Type B pancreatic cell (in vitro differentiated cells): Measurements from ENCODE around the gene DBNDD2. TPM values are rescaled to one million over a fixed set of nuclear protein-coding genes. Genes with fewer than 3 reads are reported as not detected.

Experiments used
- DNase-seq: peaks from one replicate; pipeline ENCODE4 v3.0.0; 2021; ENCODE audit warnings: mixed read lengths; ENCODE audit not compliant: unreplicated experiment; ENCODE audit errors: extremely low spot score
- H3K27ac Mint-ChIP-seq: 2 replicates; pipeline ENCODE4 v1.8.0; 2021; ENCODE audit warnings: mild to moderate bottlenecking, mixed read lengths
- H3K27me3 Mint-ChIP-seq: 2 replicates; pipeline ENCODE4 v1.8.0; 2021; ENCODE audit warnings: mixed read lengths
- H3K36me3 Mint-ChIP-seq: 2 replicates; pipeline ENCODE4 v1.8.0; 2021; ENCODE audit warnings: mixed read lengths
- H3K4me1 Mint-ChIP-seq: one replicate; pipeline ENCODE4 v1.8.0; 2021; ENCODE audit warnings: mixed read lengths; ENCODE audit not compliant: unreplicated experiment
- H3K4me3 Mint-ChIP-seq: 2 replicates; pipeline ENCODE4 v1.8.0; 2021; ENCODE audit warnings: mild to moderate bottlenecking, mixed read lengths
- H3K9me3 Mint-ChIP-seq: 2 replicates; pipeline ENCODE4 v1.8.0; 2021; ENCODE audit warnings: mixed read lengths
- total RNA-seq: library from RNA; stranded (reverse); gene quantifications from 2 replicates; pipeline ENCODE4 v1.2.1, GENCODE V29; 2021; ENCODE audit warnings: low replicate concordance
- TF ChIP-seq, protein P1 (sequence below): fragments of 200-600 bp; sonication (generic); conservative IDR thresholded peaks from 2 replicates; pipeline ENCODE4 v1.5.0; 2021; ENCODE audit warnings: antibody characterized with exemption, mild to moderate bottlenecking

DBNDD2 gene
- total RNA-seq, 1 donor from 2014 or later, result 12.8 TPM

DNA sequence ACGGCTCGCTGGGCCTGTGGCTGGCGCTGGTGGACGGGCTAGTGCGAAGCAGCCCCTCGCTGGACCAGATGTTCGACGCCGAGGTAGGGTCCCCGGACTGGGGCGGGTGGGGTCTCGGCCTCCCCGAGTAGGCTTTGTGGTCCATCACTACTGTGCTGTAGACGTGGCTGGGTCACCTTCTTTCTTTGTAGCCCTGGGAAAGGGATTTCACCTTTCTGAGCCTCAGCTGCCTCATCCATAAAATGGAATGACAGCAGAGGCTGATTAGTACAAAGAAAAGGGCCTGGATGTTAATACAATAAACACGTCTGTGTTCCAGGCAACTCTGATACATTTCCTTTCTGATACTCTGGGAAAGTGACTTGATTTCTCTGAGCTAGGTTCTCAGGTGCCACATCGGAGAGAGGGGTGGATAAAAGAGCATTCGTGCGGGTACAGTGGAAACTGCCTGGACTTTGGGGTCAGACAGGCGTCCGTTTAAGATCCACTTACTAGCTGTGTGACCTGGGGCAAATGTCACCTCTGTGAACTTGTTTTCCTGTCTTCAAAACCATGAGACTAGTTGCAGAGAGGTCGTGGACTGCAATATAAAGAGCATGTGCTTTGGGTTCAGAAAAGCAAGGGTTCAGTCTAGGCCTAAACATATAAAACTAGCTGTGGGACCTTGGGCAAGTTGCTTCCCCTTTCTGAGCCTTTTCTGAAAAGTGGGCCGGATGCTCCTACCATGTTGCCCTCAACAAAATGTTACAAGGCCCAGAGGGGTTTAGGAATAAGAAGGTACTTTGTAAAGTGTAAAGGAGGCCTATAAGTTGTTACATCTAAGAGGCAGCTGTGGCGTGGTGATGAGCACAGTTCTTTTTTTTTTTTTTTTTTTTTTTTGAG lies 44.2 kb upstream of the DBNDD2 start:
- Mint-ChIP-seq H3K27me3 (no peaks in the 10 kb centered on the region), H3K9me3 (no peaks in the 10 kb centered on the region), H3K4me1 (peaks cover 25% of the 10 kb centered on the region), H3K36me3 (peaks cover 11% of the 10 kb centered on the region), H3K4me3 (peak overlapping the region; percentile 97), H3K27ac (peak overlapping the region; percentile 97)
- no peak for DNase-seq
- TF ChIP-seq, protein P1, sequence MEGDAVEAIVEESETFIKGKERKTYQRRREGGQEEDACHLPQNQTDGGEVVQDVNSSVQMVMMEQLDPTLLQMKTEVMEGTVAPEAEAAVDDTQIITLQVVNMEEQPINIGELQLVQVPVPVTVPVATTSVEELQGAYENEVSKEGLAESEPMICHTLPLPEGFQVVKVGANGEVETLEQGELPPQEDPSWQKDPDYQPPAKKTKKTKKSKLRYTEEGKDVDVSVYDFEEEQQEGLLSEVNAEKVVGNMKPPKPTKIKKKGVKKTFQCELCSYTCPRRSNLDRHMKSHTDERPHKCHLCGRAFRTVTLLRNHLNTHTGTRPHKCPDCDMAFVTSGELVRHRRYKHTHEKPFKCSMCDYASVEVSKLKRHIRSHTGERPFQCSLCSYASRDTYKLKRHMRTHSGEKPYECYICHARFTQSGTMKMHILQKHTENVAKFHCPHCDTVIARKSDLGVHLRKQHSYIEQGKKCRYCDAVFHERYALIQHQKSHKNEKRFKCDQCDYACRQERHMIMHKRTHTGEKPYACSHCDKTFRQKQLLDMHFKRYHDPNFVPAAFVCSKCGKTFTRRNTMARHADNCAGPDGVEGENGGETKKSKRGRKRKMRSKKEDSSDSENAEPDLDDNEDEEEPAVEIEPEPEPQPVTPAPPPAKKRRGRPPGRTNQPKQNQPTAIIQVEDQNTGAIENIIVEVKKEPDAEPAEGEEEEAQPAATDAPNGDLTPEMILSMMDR, result no peak

DNA sequence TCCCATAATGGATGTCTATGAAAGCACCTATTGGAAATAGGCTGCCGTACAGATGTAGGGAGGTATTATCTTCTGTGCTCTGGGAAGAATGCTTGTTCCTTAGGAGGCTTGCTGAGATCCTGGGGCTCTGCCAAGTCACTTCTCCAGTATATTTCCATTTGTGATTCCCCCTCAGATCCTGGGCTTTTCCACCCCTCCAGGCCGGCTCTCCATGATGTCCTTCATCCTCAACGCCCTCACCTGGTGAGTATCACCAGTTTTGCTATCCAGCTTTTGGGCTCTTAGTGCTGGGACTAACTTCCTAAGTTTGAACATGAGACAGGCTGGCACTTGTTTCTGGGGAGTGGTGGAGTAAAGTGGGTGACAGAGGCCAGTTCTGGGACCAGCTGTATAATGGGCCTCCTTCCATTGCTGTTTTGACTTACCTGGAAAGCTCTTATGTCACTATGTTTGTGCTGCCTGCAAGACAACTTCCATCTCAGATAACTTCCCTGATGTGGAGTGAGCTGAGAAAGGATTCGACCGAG lies 42.6 kb upstream of the DBNDD2 start:
- TF ChIP-seq, protein P1, result no peak
- Mint-ChIP-seq H3K4me3 (peak overlapping the region; percentile 68), H3K36me3 (peaks cover 11% of the 10 kb centered on the region), H3K27me3 (no peaks in the 10 kb centered on the region), H3K27ac (peak overlapping the region; percentile 21), H3K4me1 (peaks cover 22% of the 10 kb centered on the region), H3K9me3 (no peaks in the 10 kb centered on the region)
- no peak for DNase-seq

GRCh38 chr20:45366192-45366591 lies 41.9 kb upstream of the DBNDD2 start:
- H3K27ac Mint-ChIP-seq, result no peak overlapping the region
- no peaks in the 10 kb centered on the region for H3K27me3 Mint-ChIP-seq
- H3K36me3 Mint-ChIP-seq, result peaks cover 11% of the 10 kb centered on the region

GRCh38 chr20:45366631-45367030 lies 41.5 kb upstream of the DBNDD2 start:
- no peak overlapping the region for H3K4me3 Mint-ChIP-seq

More at GRCh38 chr20:45366192-45366591, 41.9 kb upstream of the DBNDD2 start:
- DNase-seq, result no peak
- Mint-ChIP-seq H3K9me3 (no peaks in the 10 kb centered on the region), H3K4me3 (no peak overlapping the region), H3K4me1 (peaks cover 22% of the 10 kb centered on the region)
- TF ChIP-seq, protein P1, result no peak

DNA sequence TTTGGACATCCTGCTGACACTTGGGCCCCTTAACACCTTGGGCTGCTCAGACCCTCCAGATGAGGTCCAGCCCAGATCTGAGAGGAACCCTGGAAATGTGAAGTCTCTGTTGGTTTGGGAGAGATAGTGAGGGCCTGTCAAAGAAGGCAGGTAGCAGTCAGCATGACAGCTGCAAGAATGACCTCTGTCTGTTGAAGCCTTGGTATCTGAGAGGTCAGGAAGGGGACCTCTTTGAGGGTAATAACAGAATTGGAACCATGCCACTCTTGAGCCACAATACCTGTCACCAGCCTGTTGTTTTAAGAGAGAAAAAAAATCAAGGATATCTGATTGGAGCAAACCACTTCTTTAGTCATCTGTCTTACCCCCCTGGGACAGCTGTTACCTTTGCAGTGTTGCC lies 41.0 kb upstream of the DBNDD2 start:
- Mint-ChIP-seq H3K4me1 (peaks cover 22% of the 10 kb centered on the region), H3K4me3 (no peak overlapping the region), H3K9me3 (no peaks in the 10 kb centered on the region), H3K27ac (no peak overlapping the region), H3K27me3 (no peaks in the 10 kb centered on the region), H3K36me3 (peaks cover 15% of the 10 kb centered on the region)
- TF ChIP-seq, protein P1, result no peak
- no peak for DNase-seq

More at GRCh38 chr20:45366631-45367030, 41.5 kb upstream of the DBNDD2 start:
- H3K36me3 Mint-ChIP-seq, result peaks cover 13% of the 10 kb centered on the region
- no peak for DNase-seq
- TF ChIP-seq, protein P1, result no peak
- H3K9me3 Mint-ChIP-seq, result no peaks in the 10 kb centered on the region
- no peak overlapping the region for H3K27ac Mint-ChIP-seq
- no peaks in the 10 kb centered on the region for H3K27me3 Mint-ChIP-seq
- peaks cover 22% of the 10 kb centered on the region for H3K4me1 Mint-ChIP-seq
